Calu3 (cell line): ENCODE results near the gene MFAP4. TPM values are rescaled to one million over a fixed set of nuclear protein-coding genes. Genes with fewer than 3 reads are reported as not detected.
A peak's percentile ranks its signal among the peaks of the same experiment; 100 is the strongest.

Source experiments
- BruUV-seq: library from RNA; stranded (reverse); fragments of 400-500 nt; replicated peaks from 2 replicates; lab custom pipeline; 2021; lab: Mats Ljungman, UMichigan
- CTCF ChIA-PET: fragments of 300-600 bp; sonication (Branson Sonifier 250); formaldehyde crosslinking; loops from one replicate; lab custom pipeline; 2022; ENCODE audit warnings: antibody characterized with exemption; lab: Charles Lee
- DNase-seq: peaks from one replicate; pipeline ENCODE4 v3.0.0; 2022
- H3K27ac Mint-ChIP-seq: one replicate; pipeline ENCODE4 v1.8.0; 2022; ENCODE audit warnings: mixed read lengths; ENCODE audit not compliant: unreplicated experiment
- H3K27me3 Mint-ChIP-seq: one replicate; pipeline ENCODE4 v1.8.0; 2022; ENCODE audit warnings: mixed read lengths; ENCODE audit not compliant: unreplicated experiment
- H3K36me3 Mint-ChIP-seq: one replicate; pipeline ENCODE4 v1.8.0; 2022; ENCODE audit warnings: mild to moderate bottlenecking, moderate library complexity, mixed read lengths; ENCODE audit not compliant: insufficient read depth, unreplicated experiment
- H3K4me1 Mint-ChIP-seq: one replicate; pipeline ENCODE4 v1.8.0; 2022; ENCODE audit warnings: mild to moderate bottlenecking, low read depth, mixed read lengths; ENCODE audit not compliant: unreplicated experiment
- H3K4me3 Mint-ChIP-seq: one replicate; pipeline ENCODE4 v1.8.0; 2022; ENCODE audit warnings: mild to moderate bottlenecking, low read depth, moderate library complexity, mixed read lengths; ENCODE audit not compliant: unreplicated experiment
- H3K9me3 Mint-ChIP-seq: one replicate; pipeline ENCODE4 v1.8.0; 2022; ENCODE audit warnings: low read depth, mixed read lengths; ENCODE audit not compliant: unreplicated experiment
- intact Hi-C: fragments of 100-400 bp; cut with micrococcal nuclease; formaldehyde crosslinking; loops from one replicate; pipeline ENCODE4 v1.10.0; 2022; ENCODE audit not compliant: unreplicated experiment
- microRNA-seq: library from miRNA; unstranded; fragments of <30 nt; microRNA quantifications from one replicate; pipeline ENCODE4 v1.2.0, GENCODE V29; 2022
- total RNA-seq: library from RNA; stranded (reverse); gene quantifications from 2 replicates; pipeline ENCODE4 v1.2.3, GENCODE V29; 2022
- TF ChIP-seq, protein P1 (sequence below): fragments of 200-600 bp; IDR thresholded peaks from one replicate; pipeline ENCODE4 v1.8.0; 2022; ENCODE audit warnings: antibody characterized with exemption; ENCODE audit not compliant: unreplicated experiment

Gene MFAP4
- total RNA-seq, 1 experiment from 2014 or later: not detected

DNA sequence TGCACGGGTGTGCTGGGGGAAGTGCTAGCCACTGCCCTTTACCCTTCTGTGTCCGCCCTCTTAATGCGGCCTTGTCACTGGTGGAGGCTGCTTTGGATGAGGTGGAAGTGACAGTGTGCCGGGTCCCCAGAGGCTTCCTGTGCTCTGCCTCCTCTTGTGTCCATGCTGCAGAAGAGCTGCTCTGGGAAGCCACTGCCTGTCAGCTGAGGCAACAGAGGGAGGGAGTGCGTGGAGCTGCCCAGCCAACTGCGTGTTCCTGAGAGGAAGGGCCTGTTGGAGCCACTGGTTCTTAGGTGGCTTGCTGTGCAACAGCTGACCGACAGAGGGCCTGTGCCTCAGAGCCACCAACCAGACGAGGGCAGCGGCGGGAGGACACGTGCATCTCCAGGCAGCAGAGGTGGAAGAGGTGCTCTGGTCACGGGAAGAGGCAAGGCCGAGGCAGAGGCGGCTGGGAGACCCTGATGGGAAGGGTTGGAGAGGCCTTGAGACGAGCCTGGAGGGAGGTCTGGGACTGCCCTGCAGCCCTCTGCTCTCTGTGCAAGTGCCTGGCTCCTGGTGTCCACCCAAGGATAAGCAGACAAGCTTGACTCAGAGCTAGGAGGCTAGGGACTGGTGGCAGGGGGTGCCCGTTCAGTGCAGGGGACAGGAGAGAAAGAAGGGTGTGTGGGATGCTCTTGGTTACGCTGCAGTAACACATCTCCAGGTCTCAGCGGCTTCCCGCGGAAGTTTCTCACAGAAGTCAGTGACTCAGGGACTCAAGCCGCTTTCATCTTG, 49.9 kb downstream of the MFAP4 start:
- intact Hi-C loops: no loop called here
- Mint-ChIP-seq H3K4me1 (no peaks in the 10 kb centered on the region), H3K27me3 (no peaks in the 10 kb centered on the region), H3K4me3 (no peak overlapping the region), H3K27ac (no peak overlapping the region), H3K36me3 (no peaks in the 10 kb centered on the region), H3K9me3 (no peaks in the 10 kb centered on the region)
- CTCF ChIA-PET: interaction anchor here (0.8 kb wide), 1 partner anchor 95 kb away, joined by 5 read pairs; no protein-coding TSS in a partner anchor
- no TSS peak for BruUV-seq
- TF ChIP-seq, protein P1, sequence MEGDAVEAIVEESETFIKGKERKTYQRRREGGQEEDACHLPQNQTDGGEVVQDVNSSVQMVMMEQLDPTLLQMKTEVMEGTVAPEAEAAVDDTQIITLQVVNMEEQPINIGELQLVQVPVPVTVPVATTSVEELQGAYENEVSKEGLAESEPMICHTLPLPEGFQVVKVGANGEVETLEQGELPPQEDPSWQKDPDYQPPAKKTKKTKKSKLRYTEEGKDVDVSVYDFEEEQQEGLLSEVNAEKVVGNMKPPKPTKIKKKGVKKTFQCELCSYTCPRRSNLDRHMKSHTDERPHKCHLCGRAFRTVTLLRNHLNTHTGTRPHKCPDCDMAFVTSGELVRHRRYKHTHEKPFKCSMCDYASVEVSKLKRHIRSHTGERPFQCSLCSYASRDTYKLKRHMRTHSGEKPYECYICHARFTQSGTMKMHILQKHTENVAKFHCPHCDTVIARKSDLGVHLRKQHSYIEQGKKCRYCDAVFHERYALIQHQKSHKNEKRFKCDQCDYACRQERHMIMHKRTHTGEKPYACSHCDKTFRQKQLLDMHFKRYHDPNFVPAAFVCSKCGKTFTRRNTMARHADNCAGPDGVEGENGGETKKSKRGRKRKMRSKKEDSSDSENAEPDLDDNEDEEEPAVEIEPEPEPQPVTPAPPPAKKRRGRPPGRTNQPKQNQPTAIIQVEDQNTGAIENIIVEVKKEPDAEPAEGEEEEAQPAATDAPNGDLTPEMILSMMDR: no peak
- DNase-seq: no peak

DNA sequence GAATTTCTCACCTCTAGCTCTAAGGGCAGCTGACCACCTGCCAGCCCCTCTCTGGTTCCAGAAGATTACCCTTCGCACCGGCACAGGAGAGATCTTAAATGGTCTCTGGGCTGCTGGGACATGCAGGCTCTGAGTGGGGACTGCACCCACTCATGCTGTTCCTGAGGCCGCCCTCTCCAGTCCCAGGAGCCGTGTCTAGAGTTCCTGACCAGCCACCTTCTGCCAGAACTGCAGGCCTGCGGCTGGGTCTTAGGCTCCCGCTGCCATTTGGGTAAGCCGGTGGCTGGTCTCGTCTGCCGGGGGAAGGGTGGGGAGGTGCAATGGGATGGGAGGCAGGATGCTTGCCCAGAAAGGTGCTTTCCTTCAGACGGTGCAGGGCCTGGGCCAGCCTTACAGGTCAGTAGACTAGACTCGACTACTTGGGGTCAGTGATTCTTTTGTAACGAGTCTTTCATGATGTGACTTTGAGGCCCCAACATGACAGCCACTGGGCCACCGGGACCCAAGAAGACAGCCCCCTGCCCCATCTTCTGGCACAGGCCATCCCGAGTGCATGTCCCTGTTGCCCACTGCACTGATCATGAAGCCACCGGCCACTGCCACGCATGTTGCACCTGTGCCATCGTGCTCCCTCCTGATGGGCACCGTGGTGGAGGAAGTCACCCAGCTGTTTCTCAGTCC, 50.9 kb downstream of the MFAP4 start:
- no peaks in the 10 kb centered on the region for H3K9me3 Mint-ChIP-seq
- no peak for DNase-seq
- intact Hi-C loops: no loop called here
- H3K4me1 Mint-ChIP-seq: no peaks in the 10 kb centered on the region
- H3K36me3 Mint-ChIP-seq: no peaks in the 10 kb centered on the region
- no peaks in the 10 kb centered on the region for H3K27me3 Mint-ChIP-seq
- H3K27ac Mint-ChIP-seq: no peak overlapping the region
- BruUV-seq: no TSS peak
- TF ChIP-seq, protein P1: no peak
- CTCF ChIA-PET: no interaction called here
- H3K4me3 Mint-ChIP-seq: no peak overlapping the region

DNA sequence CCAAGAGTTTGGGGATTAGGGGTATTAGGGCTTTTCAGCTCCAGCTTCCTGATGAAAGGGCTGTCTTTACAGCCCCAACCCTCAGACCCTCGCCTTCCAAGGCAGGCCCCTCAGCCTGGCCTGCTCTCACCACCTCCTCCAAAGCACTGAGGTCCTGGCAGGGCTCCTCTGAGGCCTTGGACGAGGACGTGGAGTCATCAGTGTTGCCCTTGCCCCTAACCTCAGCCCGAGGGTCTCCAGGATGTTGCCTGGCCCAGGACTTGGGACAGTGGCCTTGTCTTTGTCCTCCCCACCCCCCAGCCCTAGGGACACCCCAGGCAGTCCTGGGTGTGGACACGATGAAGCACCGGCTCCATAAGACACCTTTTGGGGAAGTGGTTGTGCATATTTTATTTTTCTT, 52.7 kb downstream of the MFAP4 start:
- no peaks in the 10 kb centered on the region for H3K36me3 Mint-ChIP-seq
- no peak for DNase-seq
- intact Hi-C loops: no loop called here
- BruUV-seq: no TSS peak
- no peak overlapping the region for H3K4me3 Mint-ChIP-seq
- no peaks in the 10 kb centered on the region for H3K4me1 Mint-ChIP-seq
- H3K27ac Mint-ChIP-seq: no peak overlapping the region
- no peaks in the 10 kb centered on the region for H3K9me3 Mint-ChIP-seq
- H3K27me3 Mint-ChIP-seq: no peaks in the 10 kb centered on the region
- TF ChIP-seq, protein P1: no peak
- CTCF ChIA-PET: no interaction called here

DNA sequence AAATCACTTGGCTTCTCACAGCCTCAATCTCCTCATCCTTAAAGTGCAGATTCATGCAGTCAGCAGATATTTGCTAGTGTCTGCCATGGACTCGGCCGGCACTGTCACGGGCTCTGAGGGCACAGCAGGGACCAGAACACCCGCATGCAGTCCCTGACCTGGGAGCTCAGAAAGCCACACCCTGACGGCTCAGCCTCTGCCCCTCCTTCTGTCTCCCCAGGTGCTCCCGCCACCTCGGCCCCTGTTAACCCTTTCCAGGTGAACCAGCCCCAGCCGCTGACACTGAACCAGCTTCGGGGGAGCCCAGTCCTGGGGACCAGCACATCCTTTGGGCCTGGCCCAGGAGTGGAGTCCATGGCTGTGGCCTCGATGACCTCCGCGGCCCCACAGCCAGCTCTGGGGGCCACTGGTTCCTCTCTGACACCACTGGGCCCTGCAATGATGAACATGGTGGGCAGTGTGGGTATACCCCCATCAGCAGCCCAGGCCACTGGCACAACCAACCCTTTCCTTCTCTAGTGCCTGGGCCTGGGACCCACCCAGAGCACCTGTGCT, 53.2 kb downstream of the MFAP4 start:
- no peak overlapping the region for H3K4me3 Mint-ChIP-seq
- H3K4me1 Mint-ChIP-seq: no peaks in the 10 kb centered on the region
- no TSS peak for BruUV-seq
- no peaks in the 10 kb centered on the region for H3K36me3 Mint-ChIP-seq
- TF ChIP-seq, protein P1: no peak
- CTCF ChIA-PET: interaction anchor here (0.6 kb wide), 1 partner anchor 11 kb away, joined by 3 read pairs; no protein-coding TSS in a partner anchor
- no peak for DNase-seq
- no peaks in the 10 kb centered on the region for H3K27me3 Mint-ChIP-seq
- H3K9me3 Mint-ChIP-seq: no peaks in the 10 kb centered on the region
- intact Hi-C loops: no loop called here
- H3K27ac Mint-ChIP-seq: no peak overlapping the region

Small RNA genes lying within 50 kb of the gene (microRNA-seq; reads per million reads assigned to microRNA genes)
- 1,968 reads per million, percentile 86 among the genes with 10 or more reads in this experiment for gene MIR1180

Other genes starting within 250 kb of the MFAP4 start
- gene EPN2, start 149.8 kb downstream of the MFAP4 start, total RNA-seq: 31.3 and 31.6 TPM in 2 replicates
- 14.1 and 15.6 TPM in 2 replicates for gene B9D1, start 24.5 kb downstream of the MFAP4 start, total RNA-seq
- 15.0 and 19.3 TPM in 2 replicates for gene MAPK7, start 8.7 kb downstream of the MFAP4 start, total RNA-seq
- gene RNF112, start 24.0 kb upstream of the MFAP4 start, total RNA-seq: 0.61 and 1.3 TPM in 2 replicates
- not detected in 2 replicates for gene SLC47A1, start 146.7 kb upstream of the MFAP4 start, total RNA-seq